AG04449 (cell line): ENCODE data around the gene CPEB4.

ENCODE experiments used
- CTCF ChIA-PET: fragments of 350-600 bp; formaldehyde crosslinking; extraction: SDS; loops from one replicate; lab custom pipeline; 2021; ENCODE audit warnings: antibody characterized with exemption; lab: Yijun Ruan, JAX
- POLR2A ChIA-PET: fragments of 400-600, 350-600 bp; formaldehyde crosslinking; extraction: SDS; loops from one replicate; lab custom pipeline; 2020; ENCODE audit warnings: antibody characterized with exemption, inconsistent platforms; lab: Yijun Ruan, JAX
- DNase-seq: peaks from one replicate; pipeline ENCODE4 v3.0.0-alpha.2; 2010; ENCODE audit warnings: low read depth, low spot score
- H3K4me3 ChIP-seq: 2 replicates; pipeline ENCODE4 v1.5.1; 2011; ENCODE audit warnings: low read depth, mild to moderate bottlenecking, control low read depth, low read length
- CTCF ChIP-seq: IDR thresholded peaks from one replicate; pipeline ENCODE4 v1.5.1; 2011; ENCODE audit warnings: mild to moderate bottlenecking, moderate library complexity, low read length, control low read depth, inconsistent platforms; ENCODE audit not compliant: insufficient read depth; ENCODE audit errors: missing control alignments

CPEB4 gene

GRCh38 chr5:173863359-173863758 is 24.8 kb upstream of the CPEB4 start:
- CTCF ChIA-PET = no interaction called here
- TF ChIP-seq CTCF = no peak
- POLR2A ChIA-PET = no interaction called here
- no peak for DNase-seq
- no peak overlapping the region for H3K4me3 ChIP-seq

GRCh38 chr5:173864126-173865050 is 23.8 kb upstream of the CPEB4 start:
- no peak for DNase-seq
- TF ChIP-seq CTCF = no peak
- ChIA-PET CTCF (no interaction called here), POLR2A (no interaction called here)
- H3K4me3 ChIP-seq = no peak overlapping the region

- DNase-seq = no peak
- ChIA-PET POLR2A (no interaction called here), CTCF (interaction anchor here (1.4 kb wide), 1 partner anchor 14 kb away, joined by 4 read pairs; no protein-coding TSS in a partner anchor)
- no peak overlapping the region for H3K4me3 ChIP-seq
- no peak for TF ChIP-seq CTCF
These were observed 21.8 kb upstream of the CPEB4 start for GRCh38 chr5:173866243-173866857.

GRCh38 chr5:173866858-173867679 is 21.1 kb upstream of the CPEB4 start:
- no peak overlapping the region for H3K4me3 ChIP-seq
- ChIA-PET POLR2A (no interaction called here), CTCF (interaction anchor here (1.4 kb wide), 1 partner anchor 13 kb away, joined by 4 read pairs; no protein-coding TSS in a partner anchor)
- no peak for TF ChIP-seq CTCF
- no peak for DNase-seq

- no peak for DNase-seq
- CTCF ChIA-PET = interaction anchor here (0.7 kb wide), 1 partner anchor 105 kb away, joined by 3 read pairs; no protein-coding TSS in a partner anchor
- no peak for TF ChIP-seq CTCF
- POLR2A ChIA-PET = interaction anchor here (1.3 kb wide), 1 partner anchor 19 kb away, joined by 6 read pairs; the partner anchor contains the start of gene CPEB4
- no peak overlapping the region for H3K4me3 ChIP-seq
These were observed 19.9 kb upstream of the CPEB4 start for GRCh38 chr5:173868096-173868880.
